ENCODE results near the gene ATL2.

Gene ATL2

GRCh38 chr2:38268691-38269327 is 108.3 kb downstream of the ATL2 start:
- Histone ChIP-seq H2AFZ (ENCODE audit: low read length) (no peak overlapping the region), H3K79me2 (ENCODE audit: insufficient read depth, low read length) (no peaks in the 10 kb centered on the region), H3K36me3 (ENCODE audit: insufficient read depth, low read length) (no peaks in the 10 kb centered on the region), H3K9ac (ENCODE audit: low read depth, low read length, poor library complexity, severe bottlenecking) (no peak overlapping the region), H3F3A (ENCODE audit: low read depth) (no peaks in the 10 kb centered on the region), H3K4me3 (ENCODE audit: low read length, poor library complexity, severe bottlenecking) (no peak overlapping the region), H4K20me1 (ENCODE audit: insufficient read depth, low read length, poor library complexity, severe bottlenecking) (no peaks in the 10 kb centered on the region), H3K9me2 (replicated peaks; ENCODE audit: low read depth, low read length) (no peaks in the 10 kb centered on the region), H3K9me3 (ENCODE audit: insufficient read depth, low read depth, low read length) (no peaks in the 10 kb centered on the region), H3K27me3 (ENCODE audit: insufficient read depth, low read length, poor library complexity, severe bottlenecking) (no peaks in the 10 kb centered on the region), H3K4me1 (ENCODE audit: insufficient read depth, low read length, poor library complexity, severe bottlenecking) (peaks cover 6% of the 10 kb centered on the region), H3K4me2 (ENCODE audit: low read depth, low read length, poor library complexity, severe bottlenecking) (no peak overlapping the region)
- TF ChIP-seq CTCF (conservative IDR thresholded peaks at IDR 0.05; ENCODE audit: low read length) (no peak), EZH2phosphoT487 (IDR thresholded peaks at IDR 0.05; ENCODE audit: borderline replicate concordance) (no peak)

GRCh38 chr2:38268001-38268400 is 109.1 kb downstream of the ATL2 start:
- H3K4me3 ChIP-seq (ENCODE audit: low read length, poor library complexity, severe bottlenecking) = no peak overlapping the region
- H3K9me3 ChIP-seq (ENCODE audit: insufficient read depth, low read depth, low read length) = no peaks in the 10 kb centered on the region
- no peak overlapping the region for H2AFZ ChIP-seq (ENCODE audit: low read length)
- H3K4me2 ChIP-seq (ENCODE audit: low read depth, low read length, poor library complexity, severe bottlenecking) = no peak overlapping the region
- H3K27me3 ChIP-seq (ENCODE audit: insufficient read depth, low read length, poor library complexity, severe bottlenecking) = no peaks in the 10 kb centered on the region
- no peaks in the 10 kb centered on the region for H3K36me3 ChIP-seq (ENCODE audit: insufficient read depth, low read length)
- no peak overlapping the region for H3K9ac ChIP-seq (ENCODE audit: low read depth, low read length, poor library complexity, severe bottlenecking)
- H3K9me2 ChIP-seq (replicated peaks; ENCODE audit: low read depth, low read length) = no peaks in the 10 kb centered on the region
- no peaks in the 10 kb centered on the region for H4K20me1 ChIP-seq (ENCODE audit: insufficient read depth, low read length, poor library complexity, severe bottlenecking)
- no peaks in the 10 kb centered on the region for H3F3A ChIP-seq (ENCODE audit: low read depth)
- no peaks in the 10 kb centered on the region for H3K79me2 ChIP-seq (ENCODE audit: insufficient read depth, low read length)
- TF ChIP-seq EZH2phosphoT487 (IDR thresholded peaks at IDR 0.05; ENCODE audit: borderline replicate concordance) (no peak), CTCF (conservative IDR thresholded peaks at IDR 0.05; ENCODE audit: low read length) (no peak)
- H3K4me1 ChIP-seq (ENCODE audit: insufficient read depth, low read length, poor library complexity, severe bottlenecking) = peaks cover 6% of the 10 kb centered on the region

- no peak overlapping the region for H3K4me3 ChIP-seq (ENCODE audit: low read length, poor library complexity, severe bottlenecking)
- H3K36me3 ChIP-seq (ENCODE audit: insufficient read depth, low read length) = no peaks in the 10 kb centered on the region
- no peaks in the 10 kb centered on the region for H3K9me2 ChIP-seq (replicated peaks; ENCODE audit: low read depth, low read length)
- H3K79me2 ChIP-seq (ENCODE audit: insufficient read depth, low read length) = no peaks in the 10 kb centered on the region
- H3K9me3 ChIP-seq (ENCODE audit: insufficient read depth, low read depth, low read length) = no peaks in the 10 kb centered on the region
- no peak overlapping the region for H2AFZ ChIP-seq (ENCODE audit: low read length)
- no peak overlapping the region for H3K9ac ChIP-seq (ENCODE audit: low read depth, low read length, poor library complexity, severe bottlenecking)
- no peak overlapping the region for H3K4me2 ChIP-seq (ENCODE audit: low read depth, low read length, poor library complexity, severe bottlenecking)
- peaks cover 6% of the 10 kb centered on the region for H3K4me1 ChIP-seq (ENCODE audit: insufficient read depth, low read length, poor library complexity, severe bottlenecking)
- no peaks in the 10 kb centered on the region for H4K20me1 ChIP-seq (ENCODE audit: insufficient read depth, low read length, poor library complexity, severe bottlenecking)
- H3K27me3 ChIP-seq (ENCODE audit: insufficient read depth, low read length, poor library complexity, severe bottlenecking) = no peaks in the 10 kb centered on the region
- no peak for TF ChIP-seq EZH2phosphoT487 (IDR thresholded peaks at IDR 0.05; ENCODE audit: borderline replicate concordance)
- TF ChIP-seq CTCF (conservative IDR thresholded peaks at IDR 0.05; ENCODE audit: low read length) = no peak
- no peaks in the 10 kb centered on the region for H3F3A ChIP-seq (ENCODE audit: low read depth)
Measured at GRCh38 chr2:38267270-38267925, 109.7 kb downstream of the ATL2 start.
